HG02840 (cell line): ENCODE measurements around the gene CELF4.
"Not testable (repeated sequence)": the region's sequence is repeated elsewhere in the genome, so short reads cannot be mapped to it uniquely, and the experiment has no call there.

Experiments used
- ATAC-seq: cut with Tn5 transposase; IDR thresholded peaks from one replicate; pipeline ENCODE4 v1.9.1; 2021; ENCODE audit warnings: mild to moderate bottlenecking, moderate library complexity, moderate number of reproducible peaks; ENCODE audit not compliant: unreplicated experiment, low FRiP score

The CELF4 gene

GRCh38 chr18:37383036-37383785 is 182.4 kb downstream of the CELF4 start:
- ATAC-seq: no peak

GRCh38 chr18:37381554-37381953 is 184.0 kb downstream of the CELF4 start:
- no peak for ATAC-seq

- no peak for ATAC-seq
Measured at GRCh38 chr18:37380546-37381110, 185.0 kb downstream of the CELF4 start.

- no peak for ATAC-seq
Measured at GRCh38 chr18:37378336-37379010, 187.1 kb downstream of the CELF4 start.

- no peak for ATAC-seq
Measured at GRCh38 chr18:37375181-37375580, 190.4 kb downstream of the CELF4 start.

- ATAC-seq: no peak
Measured at GRCh38 chr18:37368110-37368954, 197.3 kb downstream of the CELF4 start.

GRCh38 chr18:37364237-37364636 is 201.4 kb downstream of the CELF4 start:
- ATAC-seq: no peak

- ATAC-seq: no peak
Measured at GRCh38 chr18:37362158-37362890, 203.3 kb downstream of the CELF4 start.

GRCh38 chr18:37361335-37362157 is 204.1 kb downstream of the CELF4 start:
- ATAC-seq: no peak

- not testable (repeated sequence) for ATAC-seq
Measured at GRCh38 chr18:37358061-37358460, 207.5 kb downstream of the CELF4 start.

- no peak for ATAC-seq
Measured at GRCh38 chr18:37355772-37356171, 209.8 kb downstream of the CELF4 start.

GRCh38 chr18:37351110-37351509 is 214.5 kb downstream of the CELF4 start:
- ATAC-seq: no peak

GRCh38 chr18:37348729-37349128 is 216.9 kb downstream of the CELF4 start:
- ATAC-seq: no peak

GRCh38 chr18:37346048-37346447 is 219.6 kb downstream of the CELF4 start:
- no peak for ATAC-seq

- ATAC-seq: no peak
Measured at GRCh38 chr18:37343542-37343851, 222.1 kb downstream of the CELF4 start.

GRCh38 chr18:37341473-37342086 is 224.0 kb downstream of the CELF4 start:
- ATAC-seq: no peak

GRCh38 chr18:37341016-37341415 is 224.6 kb downstream of the CELF4 start:
- no peak for ATAC-seq

- no peak for ATAC-seq
Measured at GRCh38 chr18:37339701-37340215, 225.8 kb downstream of the CELF4 start.
